ENCODE measurements around the gene SERPINB10. TPM values are rescaled to one million over a fixed set of nuclear protein-coding genes. Genes with fewer than 3 reads are reported as not detected.
A peak's percentile ranks its signal among the peaks of the same experiment; 100 is the strongest.

Gene SERPINB10
- total RNA-seq, 2 donors from 2014 or later: 1.5 to 2.8 TPM

- H3K36me3 Mint-ChIP-seq (ENCODE audit: insufficient read depth in 2 of 2): peaks cover 4 to 5% of the 10 kb centered on the region in 2 donors
- DNase-seq (no peak), ATAC-seq (replicated peaks in 1 of 2) (no peak)
- no peak overlapping the region for H3K4me3 Mint-ChIP-seq
- H3K4me1 Mint-ChIP-seq (ENCODE audit: low read depth): peaks cover 9% of the 10 kb centered on the region
- H3K27me3 Mint-ChIP-seq (ENCODE audit: low read depth): no peaks in the 10 kb centered on the region
- H3K9me3 Mint-ChIP-seq: no peaks in the 10 kb centered on the region
- H3K27ac Mint-ChIP-seq: no peak overlapping the region
These were observed 73.2 kb downstream of the SERPINB10 start for GRCh38 chr18:63980896-63981460.

- Mint-ChIP-seq H3K4me3 (no peak overlapping the region), H3K27me3 (ENCODE audit: low read depth) (no peaks in the 10 kb centered on the region), H3K27ac (no peak overlapping the region), H3K9me3 (no peaks in the 10 kb centered on the region), H3K36me3 (ENCODE audit: insufficient read depth in 2 of 2) (peaks cover 4 to 10% of the 10 kb centered on the region in 2 donors), H3K4me1 (ENCODE audit: low read depth) (peaks cover 9% of the 10 kb centered on the region)
- ATAC-seq (replicated peaks in 1 of 2): peak; percentile 69 to 86
- peak in 1 of 2 donors; percentile 17 for DNase-seq
These were observed 74.0 kb downstream of the SERPINB10 start for GRCh38 chr18:63981719-63982118.

- Mint-ChIP-seq H3K4me1 (ENCODE audit: low read depth) (peaks cover 9% of the 10 kb centered on the region), H3K4me3 (no peak overlapping the region), H3K9me3 (no peaks in the 10 kb centered on the region), H3K36me3 (ENCODE audit: insufficient read depth in 2 of 2) (peaks cover 4 to 10% of the 10 kb centered on the region in 2 donors), H3K27ac (no peak overlapping the region), H3K27me3 (ENCODE audit: low read depth) (no peaks in the 10 kb centered on the region)
- no peak for ATAC-seq (replicated peaks in 1 of 2)
- DNase-seq: no peak
These were observed 74.6 kb downstream of the SERPINB10 start for GRCh38 chr18:63982361-63982760.

Other genes starting within 250 kb of the SERPINB10 start
- gene SERPINB3, start 246.1 kb upstream of the SERPINB10 start, total RNA-seq: not detected
- gene SERPINB11, start 205.0 kb upstream of the SERPINB10 start, total RNA-seq: not detected
- not detected for gene SERPINB7, start 132.5 kb upstream of the SERPINB10 start, total RNA-seq
- gene SERPINB2, start 20.3 kb upstream of the SERPINB10 start, total RNA-seq: not detected
- 10 to 100 TPM; 65.8 to 68.8 TPM for gene HMSD, start 41.3 kb downstream of the SERPINB10 start, total RNA-seq
- gene SERPINB8, start 62.1 kb downstream of the SERPINB10 start, total RNA-seq: 10 to 100 TPM; 18.6 to 28.8 TPM
- gene LINC00305, start 241.1 kb downstream of the SERPINB10 start, total RNA-seq: not detected